HEK293 (cell line): ENCODE results near the gene MVP.

Source experiments
- CTCF ChIP-seq: fragments of 450-650 bp; formaldehyde crosslinking; IDR thresholded peaks from 2 replicates; pipeline ENCODE4 v1.5.1; 2016; ENCODE audit warnings: missing biosample characterization, missing genetic modification characterization
- REST ChIP-seq: fragments of 450-650 bp; formaldehyde crosslinking; IDR thresholded peaks from 2 replicates; pipeline ENCODE4 v1.5.1; 2016; ENCODE audit warnings: missing biosample characterization, missing genetic modification characterization
- ZBTB11 ChIP-seq: fragments of 450-650 bp; formaldehyde crosslinking; conservative IDR thresholded peaks from 2 replicates; pipeline ENCODE4 v1.5.1; 2016; ENCODE audit warnings: low read depth, missing biosample characterization, missing genetic modification characterization
- ZNF223 ChIP-seq: fragments of 450-650 bp; formaldehyde crosslinking; IDR thresholded peaks from 2 replicates; pipeline ENCODE4 v1.5.1; 2016; ENCODE audit warnings: missing biosample characterization, missing genetic modification characterization
- ZNF707 ChIP-seq: fragments of 450-650 bp; formaldehyde crosslinking; IDR thresholded peaks from 2 replicates; pipeline ENCODE4 v1.5.1; 2016; ENCODE audit warnings: missing biosample characterization, missing genetic modification characterization

GRCh38 chr16:29891525-29892457, 71.5 kb downstream of the MVP start:
- no peak for TF ChIP-seq CTCF (tag by site-specific recombination)
- TF ChIP-seq ZBTB11 (tag by site-specific recombination): no peak
- TF ChIP-seq REST (tag by site-specific recombination): no peak
- no peak for TF ChIP-seq ZNF223
- no peak for TF ChIP-seq ZNF707 (tag by site-specific recombination)
